Measurements from ENCODE around the gene MBOAT7.

DNA sequence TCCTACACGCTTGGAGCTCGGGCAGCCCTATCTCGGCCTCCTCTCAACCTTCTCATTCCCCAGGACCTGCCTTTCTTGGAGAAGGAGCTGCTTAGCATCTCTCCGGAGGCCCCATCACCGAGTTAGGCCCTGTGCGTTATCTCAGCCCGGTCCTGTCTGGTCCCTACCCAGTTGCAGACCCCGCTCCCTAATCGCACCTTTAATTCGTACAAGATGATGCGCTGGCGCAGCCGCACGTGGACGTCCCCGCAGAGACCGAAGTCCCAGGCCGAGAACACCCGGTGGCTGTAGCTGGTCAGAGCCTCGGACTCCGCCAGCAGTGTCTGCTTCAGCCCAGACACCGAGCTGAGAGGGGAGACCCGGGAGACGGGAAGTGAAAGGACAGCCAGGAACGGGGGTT, 24.2 kb downstream of the MBOAT7 start:
- TF ChIP-seq, protein P1, sequence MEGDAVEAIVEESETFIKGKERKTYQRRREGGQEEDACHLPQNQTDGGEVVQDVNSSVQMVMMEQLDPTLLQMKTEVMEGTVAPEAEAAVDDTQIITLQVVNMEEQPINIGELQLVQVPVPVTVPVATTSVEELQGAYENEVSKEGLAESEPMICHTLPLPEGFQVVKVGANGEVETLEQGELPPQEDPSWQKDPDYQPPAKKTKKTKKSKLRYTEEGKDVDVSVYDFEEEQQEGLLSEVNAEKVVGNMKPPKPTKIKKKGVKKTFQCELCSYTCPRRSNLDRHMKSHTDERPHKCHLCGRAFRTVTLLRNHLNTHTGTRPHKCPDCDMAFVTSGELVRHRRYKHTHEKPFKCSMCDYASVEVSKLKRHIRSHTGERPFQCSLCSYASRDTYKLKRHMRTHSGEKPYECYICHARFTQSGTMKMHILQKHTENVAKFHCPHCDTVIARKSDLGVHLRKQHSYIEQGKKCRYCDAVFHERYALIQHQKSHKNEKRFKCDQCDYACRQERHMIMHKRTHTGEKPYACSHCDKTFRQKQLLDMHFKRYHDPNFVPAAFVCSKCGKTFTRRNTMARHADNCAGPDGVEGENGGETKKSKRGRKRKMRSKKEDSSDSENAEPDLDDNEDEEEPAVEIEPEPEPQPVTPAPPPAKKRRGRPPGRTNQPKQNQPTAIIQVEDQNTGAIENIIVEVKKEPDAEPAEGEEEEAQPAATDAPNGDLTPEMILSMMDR (IDR thresholded peaks at IDR 0.05) = no peak
- TF ChIP-seq POLR2A (IDR thresholded peaks at IDR 0.05) = no peak
